ENCODE measurements around the gene GPR137C. TPM values are rescaled to one million over a fixed set of nuclear protein-coding genes. Genes with fewer than 3 reads are reported as not detected.

Gene GPR137C
- total RNA-seq, 4 donors from 2014 or later: 0.39 to 1.2 (median 0.45) TPM

DNA sequence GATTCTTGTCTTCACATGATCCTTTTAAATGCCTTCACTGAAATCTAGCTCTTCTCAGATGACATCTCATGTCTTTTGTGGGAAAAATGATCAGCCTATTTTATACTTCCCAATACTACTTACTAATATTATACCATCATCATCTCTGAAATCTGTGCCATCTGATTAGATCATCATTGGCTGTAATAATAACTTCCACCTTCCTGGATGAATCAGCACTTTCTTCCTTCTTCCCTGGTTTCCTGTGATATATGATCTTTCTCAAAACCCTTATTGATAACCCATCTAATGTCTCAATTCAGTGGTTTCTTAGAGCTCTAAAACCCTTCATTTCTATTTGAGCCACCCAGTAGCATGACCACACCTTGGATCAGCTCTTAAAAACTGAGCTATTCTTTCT, 30.9 kb downstream of the GPR137C start:
- no peaks in the 10 kb centered on the region for H3K27me3 ChIP-seq
- no peak for DNase-seq (ENCODE audit: extremely low spot score)
- intact Hi-C loops (cut with DNase I): no loop called here
- no peak overlapping the region for H3K4me3 ChIP-seq
- TF ChIP-seq EP300 (IDR thresholded peaks at IDR 0.05) (no peak), POLR2A (IDR thresholded peaks at IDR 0.05; ENCODE audit: low read depth) (no peak), POLR2AphosphoS5 (IDR thresholded peaks at IDR 0.05) (no peak)
- TF ChIP-seq, protein P1, sequence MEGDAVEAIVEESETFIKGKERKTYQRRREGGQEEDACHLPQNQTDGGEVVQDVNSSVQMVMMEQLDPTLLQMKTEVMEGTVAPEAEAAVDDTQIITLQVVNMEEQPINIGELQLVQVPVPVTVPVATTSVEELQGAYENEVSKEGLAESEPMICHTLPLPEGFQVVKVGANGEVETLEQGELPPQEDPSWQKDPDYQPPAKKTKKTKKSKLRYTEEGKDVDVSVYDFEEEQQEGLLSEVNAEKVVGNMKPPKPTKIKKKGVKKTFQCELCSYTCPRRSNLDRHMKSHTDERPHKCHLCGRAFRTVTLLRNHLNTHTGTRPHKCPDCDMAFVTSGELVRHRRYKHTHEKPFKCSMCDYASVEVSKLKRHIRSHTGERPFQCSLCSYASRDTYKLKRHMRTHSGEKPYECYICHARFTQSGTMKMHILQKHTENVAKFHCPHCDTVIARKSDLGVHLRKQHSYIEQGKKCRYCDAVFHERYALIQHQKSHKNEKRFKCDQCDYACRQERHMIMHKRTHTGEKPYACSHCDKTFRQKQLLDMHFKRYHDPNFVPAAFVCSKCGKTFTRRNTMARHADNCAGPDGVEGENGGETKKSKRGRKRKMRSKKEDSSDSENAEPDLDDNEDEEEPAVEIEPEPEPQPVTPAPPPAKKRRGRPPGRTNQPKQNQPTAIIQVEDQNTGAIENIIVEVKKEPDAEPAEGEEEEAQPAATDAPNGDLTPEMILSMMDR (IDR thresholded peaks at IDR 0.05): no peak
- no peaks in the 10 kb centered on the region for H3K36me3 ChIP-seq
- H3K27ac ChIP-seq (replicated peaks in 1 of 4): no peak overlapping the region
- no peaks in the 10 kb centered on the region for H3K9me3 ChIP-seq
- no peaks in the 10 kb centered on the region for H3K4me1 ChIP-seq

DNA sequence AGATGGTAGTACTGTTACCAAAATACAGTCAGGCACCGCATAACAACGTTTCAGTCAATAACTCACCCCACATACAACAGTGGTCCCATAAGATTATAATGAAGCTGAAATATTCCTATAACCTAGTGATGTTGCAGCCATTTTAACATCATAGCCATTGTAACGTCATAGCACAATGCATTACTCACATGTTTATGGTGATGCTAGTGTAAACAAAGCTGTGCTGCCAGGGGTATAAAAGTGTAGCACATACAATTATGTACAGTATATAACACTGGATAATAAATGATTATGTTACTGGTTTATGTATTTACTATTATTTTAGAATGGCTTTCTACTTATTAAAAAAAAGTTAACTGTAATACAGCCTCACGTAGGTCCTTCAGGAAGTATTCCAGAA, 37.0 kb downstream of the GPR137C start:
- TF ChIP-seq, protein P1 (IDR thresholded peaks at IDR 0.05): no peak
- TF ChIP-seq POLR2A (IDR thresholded peaks at IDR 0.05; ENCODE audit: low read depth) (no peak), EP300 (IDR thresholded peaks at IDR 0.05) (no peak), POLR2AphosphoS5 (IDR thresholded peaks at IDR 0.05) (no peak)
- Histone ChIP-seq H3K4me1 (no peaks in the 10 kb centered on the region), H3K9me3 (no peaks in the 10 kb centered on the region), H3K27ac (replicated peaks in 1 of 4) (no peak overlapping the region), H3K36me3 (no peaks in the 10 kb centered on the region), H3K27me3 (no peaks in the 10 kb centered on the region), H3K4me3 (no peak overlapping the region)
- intact Hi-C loops (cut with DNase I): no loop called here
- WGBS: 77% methylated on average over 4 of the region's 4 CpGs
- no peak for DNase-seq (ENCODE audit: extremely low spot score)

DNA sequence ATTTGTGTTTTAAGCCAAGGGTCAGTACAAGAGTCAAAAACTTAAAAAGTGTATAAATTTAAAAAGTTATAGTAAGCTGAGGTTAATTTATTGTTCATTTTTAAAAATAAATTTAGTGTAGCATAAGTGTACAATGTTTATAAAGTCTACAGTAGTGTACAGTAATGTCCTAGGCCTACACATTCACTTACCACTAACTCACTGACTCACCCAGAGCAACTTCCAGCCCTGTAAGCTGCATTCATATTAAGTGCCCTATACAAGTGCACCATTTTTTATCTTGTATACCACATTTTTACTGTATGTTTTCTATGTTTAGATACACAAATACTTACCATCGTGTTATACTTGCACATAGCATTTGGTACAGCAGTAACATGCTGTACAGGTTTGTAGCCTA, 37.7 kb downstream of the GPR137C start:
- no peak overlapping the region for H3K4me3 ChIP-seq
- TF ChIP-seq, protein P1 (IDR thresholded peaks at IDR 0.05): no peak
- no peak overlapping the region for H3K27ac ChIP-seq (replicated peaks in 1 of 4)
- no peak for DNase-seq (ENCODE audit: extremely low spot score)
- H3K27me3 ChIP-seq: no peaks in the 10 kb centered on the region
- no peaks in the 10 kb centered on the region for H3K4me1 ChIP-seq
- H3K36me3 ChIP-seq: no peaks in the 10 kb centered on the region
- H3K9me3 ChIP-seq: no peaks in the 10 kb centered on the region
- intact Hi-C loops (cut with DNase I): no loop called here
- WGBS: 92% methylated on average over 1 of the region's 1 CpG

DNA sequence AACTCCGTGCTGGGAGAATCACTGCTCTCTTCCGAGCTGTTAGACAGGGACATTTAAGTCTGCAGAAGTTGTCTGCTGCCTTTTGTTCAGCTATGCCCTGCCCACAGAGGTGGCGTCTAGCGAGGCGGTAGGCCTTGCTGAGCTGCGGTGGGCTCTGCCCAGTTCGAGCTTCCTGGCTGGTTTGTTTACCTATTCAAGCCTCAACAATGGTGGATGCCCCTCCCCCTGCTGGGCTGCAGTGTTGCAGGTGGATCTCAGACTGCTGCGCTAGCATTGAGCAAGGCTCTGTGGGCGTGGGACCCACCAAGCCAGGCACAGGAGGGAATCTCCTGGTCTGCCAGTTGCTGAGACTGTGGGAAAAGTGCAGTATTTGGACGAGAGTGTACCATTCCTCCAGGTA, 43.7 kb downstream of the GPR137C start:
- H3K27me3 ChIP-seq: no peaks in the 10 kb centered on the region
- WGBS: 88% methylated on average over 6 of the region's 10 CpGs
- TF ChIP-seq, protein P1 (IDR thresholded peaks at IDR 0.05): no peak
- no peak overlapping the region for H3K27ac ChIP-seq (replicated peaks in 1 of 4)
- intact Hi-C loops (cut with DNase I): no loop called here
- no peak for DNase-seq (ENCODE audit: extremely low spot score)
- H3K4me3 ChIP-seq: no peak overlapping the region
- H3K4me1 ChIP-seq: no peaks in the 10 kb centered on the region
- H3K36me3 ChIP-seq: no peaks in the 10 kb centered on the region
- peaks cover 0 to 3% (median 0%) of the 10 kb centered on the region in 4 donors for H3K9me3 ChIP-seq

DNA sequence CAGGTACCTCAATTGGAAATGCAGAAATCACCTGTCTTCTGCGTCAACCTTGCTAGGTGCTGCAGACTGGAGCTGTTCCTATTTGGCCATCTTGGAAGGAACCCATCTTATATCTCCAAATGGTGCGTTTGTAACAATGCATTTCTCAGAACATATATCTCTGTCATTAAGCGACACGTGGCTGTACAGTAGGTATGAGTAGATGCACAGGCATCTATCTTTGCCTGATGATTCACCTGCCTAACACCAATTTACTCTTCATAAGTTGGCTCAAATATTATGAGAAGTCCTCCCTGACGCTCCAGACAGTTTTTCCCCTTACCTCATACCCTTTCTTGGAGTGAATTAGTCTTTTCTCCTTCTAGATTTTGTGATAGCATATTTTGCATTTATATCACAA, 44.2 kb downstream of the GPR137C start:
- WGBS: 84% methylated on average over 5 of the region's 5 CpGs

More for the DNA sequence above, 44.2 kb downstream of the GPR137C start:
- no peak for DNase-seq (ENCODE audit: extremely low spot score)
- no peaks in the 10 kb centered on the region for H3K27me3 ChIP-seq
- intact Hi-C loops (cut with DNase I): no loop called here
- H3K36me3 ChIP-seq: no peaks in the 10 kb centered on the region
- H3K9me3 ChIP-seq: peaks cover 0 to 3% (median 0%) of the 10 kb centered on the region in 4 donors
- no peak overlapping the region for H3K27ac ChIP-seq (replicated peaks in 1 of 4)
- TF ChIP-seq POLR2A (IDR thresholded peaks at IDR 0.05; ENCODE audit: low read depth): no peak
- TF ChIP-seq, protein P1 (IDR thresholded peaks at IDR 0.05): no peak
- TF ChIP-seq EP300 (IDR thresholded peaks at IDR 0.05): no peak
- no peak for TF ChIP-seq POLR2AphosphoS5 (IDR thresholded peaks at IDR 0.05)
- no peak overlapping the region for H3K4me3 ChIP-seq
- H3K4me1 ChIP-seq: no peaks in the 10 kb centered on the region
